ENCODE data around the gene NPPC.

DNA sequence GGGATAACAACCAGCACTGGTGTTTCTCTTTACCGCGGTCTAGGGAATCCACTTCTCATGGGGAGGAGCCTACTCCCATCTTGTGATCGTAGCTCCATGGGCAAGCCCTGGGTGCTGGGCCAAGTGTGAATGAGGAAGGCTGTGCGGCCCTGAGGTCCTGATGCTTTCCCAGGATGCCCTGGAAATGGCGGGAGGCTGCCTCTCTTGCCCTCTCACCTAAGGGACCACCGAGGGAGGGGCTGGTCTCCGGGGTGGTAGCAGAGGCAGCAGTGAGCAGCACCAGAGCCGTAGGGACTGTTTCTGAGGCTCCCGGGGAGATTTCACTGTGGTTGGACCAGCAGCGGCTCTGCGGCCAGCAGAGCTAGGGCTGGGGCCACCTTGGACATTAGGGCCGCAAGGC is 15.5 kb upstream of the NPPC start:
- TF ChIP-seq, protein P1, sequence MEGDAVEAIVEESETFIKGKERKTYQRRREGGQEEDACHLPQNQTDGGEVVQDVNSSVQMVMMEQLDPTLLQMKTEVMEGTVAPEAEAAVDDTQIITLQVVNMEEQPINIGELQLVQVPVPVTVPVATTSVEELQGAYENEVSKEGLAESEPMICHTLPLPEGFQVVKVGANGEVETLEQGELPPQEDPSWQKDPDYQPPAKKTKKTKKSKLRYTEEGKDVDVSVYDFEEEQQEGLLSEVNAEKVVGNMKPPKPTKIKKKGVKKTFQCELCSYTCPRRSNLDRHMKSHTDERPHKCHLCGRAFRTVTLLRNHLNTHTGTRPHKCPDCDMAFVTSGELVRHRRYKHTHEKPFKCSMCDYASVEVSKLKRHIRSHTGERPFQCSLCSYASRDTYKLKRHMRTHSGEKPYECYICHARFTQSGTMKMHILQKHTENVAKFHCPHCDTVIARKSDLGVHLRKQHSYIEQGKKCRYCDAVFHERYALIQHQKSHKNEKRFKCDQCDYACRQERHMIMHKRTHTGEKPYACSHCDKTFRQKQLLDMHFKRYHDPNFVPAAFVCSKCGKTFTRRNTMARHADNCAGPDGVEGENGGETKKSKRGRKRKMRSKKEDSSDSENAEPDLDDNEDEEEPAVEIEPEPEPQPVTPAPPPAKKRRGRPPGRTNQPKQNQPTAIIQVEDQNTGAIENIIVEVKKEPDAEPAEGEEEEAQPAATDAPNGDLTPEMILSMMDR (IDR thresholded peaks at IDR 0.05; ENCODE audit: low read length) = no peak
- no peak for TF ChIP-seq EZH2 (IDR thresholded peaks at IDR 0.05; ENCODE audit: borderline replicate concordance, low read length)

Data from OCI-LY1 (cell line).